Heart right ventricle (tissue), 16 donors: ENCODE results near the gene CLPTM1L. TPM values are rescaled to one million over a fixed set of nuclear protein-coding genes. Genes with fewer than 3 reads are reported as not detected.

Source experiments
- ATAC-seq, 8 donors: fragments of 200-7000 bp; cut with Tn5 transposase; one replicate each; pipeline ENCODE4 v1.9.1; 2020; ENCODE audit warnings: mild to moderate bottlenecking in 8 of 8, moderate library complexity in 8 of 8, moderate number of reproducible peaks in 1 of 8
- DNase-seq, 2 donors: peaks; one replicate each; pipeline ENCODE4 v3.0.0-alpha.2; 2020
- H3K27ac ChIP-seq, 10 donors: fragments of 200-600 bp; sonication (generic) in 2 of 10; one replicate each; pipeline versions ENCODE4 v1.5.0 to v1.8.0; 2020 to 2022; ENCODE audit warnings: mild to moderate bottlenecking in 3 of 10
- H3K27me3 ChIP-seq, 7 donors: fragments of 200-600 bp; one replicate each; pipeline ENCODE4 v1.8.0; 2021 to 2022; ENCODE audit warnings: mild to moderate bottlenecking in 2 of 7
- H3K36me3 ChIP-seq, 9 donors: fragments of 200-600 bp; sonication (generic) in 1 of 9; one replicate each; pipeline versions ENCODE4 v1.5.0 to v1.8.0; 2020 to 2022; ENCODE audit warnings: mild to moderate bottlenecking in 2 of 9
- H3K4me1 ChIP-seq, 9 donors: fragments of 200-600 bp; sonication (generic) in 1 of 9; one replicate each; pipeline versions ENCODE4 v1.5.0 to v1.8.0; 2020 to 2022; ENCODE audit warnings: mild to moderate bottlenecking in 4 of 9
- H3K4me3 ChIP-seq, 10 donors: fragments of 200-600 bp; sonication (generic) in 2 of 10; one replicate each; pipeline versions ENCODE4 v1.5.0 to v1.8.0; 2020 to 2022; ENCODE audit warnings: mild to moderate bottlenecking in 7 of 10, moderate library complexity in 2 of 10
- H3K9me3 ChIP-seq, 11 donors: fragments of 200-600 bp in 10 of 11; sonication (generic) in 2 of 11; one replicate each; pipeline versions ENCODE4 v1.5.0 to v1.8.0; 2013 to 2022; ENCODE audit warnings: mild to moderate bottlenecking in 2 of 11, control low read depth in 1 of 11, moderate library complexity in 1 of 11
- WGBS, 2 donors: extraction: QIAGEN DNeasy Blood & Tissue Kit; methylation state at CpG; one replicate each; pipeline ENCODE4 v1.1.7; 2013; ENCODE audit warnings: inconsistent platforms in 1 of 2; 5-methylcytosine and 5-hydroxymethylcytosine counted together
- intact Hi-C, 10 donors: fragments of 100-400 bp; cut with DNase I; formaldehyde crosslinking; loops; one replicate each; pipeline versions ENCODE4 v1.11.1 to v1.14.2; 2022
- polyA plus RNA-seq, 2 donors: library from polyadenylated mRNA; stranded (reverse); fragments of 200-250 nt; gene quantifications; one replicate each; pipeline ENCODE4 v1.2.3, GENCODE V29; 2013
- total RNA-seq, 10 donors: library from RNA; stranded (reverse); fragmentation: NEBNext Ultra II Directional in 3 of 10; extraction: Animal tissue kit (Norgen Biotek cat#: 25700) in 3 of 10; gene quantifications; one replicate each; pipeline versions ENCODE4 v1.2.1 to v1.2.4, GENCODE V29; 2021 to 2023
- TF ChIP-seq, protein P1 (sequence below), 9 donors: fragments of 200-600 bp; sonication (generic) in 2 of 9; IDR thresholded peaks; one replicate each; pipeline versions ENCODE4 v1.5.0 to v1.8.0; 2021 to 2022; ENCODE audit warnings: antibody characterized with exemption in 9 of 9, mild to moderate bottlenecking in 5 of 9, moderate library complexity in 1 of 9
- donor health status: Arrhythmogenic right ventricular cardiomyopathy.
- donor health status: ischemic (EF 13 %, LVEDD 7.1; RV severe dilation, severe dysfunction).
- donor health status: healthy with polysubstance abuse.
- donor health status: DM: no; HTN: yes; CAD: no.
- donor health status: DM: no; HTN: no; CAD: no.
- donor health status: ischemic (EF 25% LVEDD 6.9; RV normal size, moderate dysfunction).
- donor health status: ischemic (EF 25% LVEDD 5.7; RV mildly dilated, moderate dysfunction).
- donor health status: healthy.
- donor health status: DM: yes; HTN: yes; CAD: no.
- donor health status: Ischemic cardiomyopathy.
- donor health status: ischemic (EF 35%, LVEDD 5.7; RV mildly dilated, moderate dysfunction).
- donor health status: nonischemic (EF 11% LVEDD 7.7; RV severe dilation, severe dysfunction).
- donor health status: DM: yes; HTN: yes; CAD: no.
- donor health status: PGD.
- donor health status: ischemic (EF 29% LVEDD 5.4; RV normal size, mild dysfunction).
- donor health status: nonischemic (EF 23%, LVEDD 6.1; RV moderate dilation, normal function).

The CLPTM1L gene
- total and polyA plus RNA-seq, 12 donors = 21.5 to 78.0 (median 32.5) TPM

DNA sequence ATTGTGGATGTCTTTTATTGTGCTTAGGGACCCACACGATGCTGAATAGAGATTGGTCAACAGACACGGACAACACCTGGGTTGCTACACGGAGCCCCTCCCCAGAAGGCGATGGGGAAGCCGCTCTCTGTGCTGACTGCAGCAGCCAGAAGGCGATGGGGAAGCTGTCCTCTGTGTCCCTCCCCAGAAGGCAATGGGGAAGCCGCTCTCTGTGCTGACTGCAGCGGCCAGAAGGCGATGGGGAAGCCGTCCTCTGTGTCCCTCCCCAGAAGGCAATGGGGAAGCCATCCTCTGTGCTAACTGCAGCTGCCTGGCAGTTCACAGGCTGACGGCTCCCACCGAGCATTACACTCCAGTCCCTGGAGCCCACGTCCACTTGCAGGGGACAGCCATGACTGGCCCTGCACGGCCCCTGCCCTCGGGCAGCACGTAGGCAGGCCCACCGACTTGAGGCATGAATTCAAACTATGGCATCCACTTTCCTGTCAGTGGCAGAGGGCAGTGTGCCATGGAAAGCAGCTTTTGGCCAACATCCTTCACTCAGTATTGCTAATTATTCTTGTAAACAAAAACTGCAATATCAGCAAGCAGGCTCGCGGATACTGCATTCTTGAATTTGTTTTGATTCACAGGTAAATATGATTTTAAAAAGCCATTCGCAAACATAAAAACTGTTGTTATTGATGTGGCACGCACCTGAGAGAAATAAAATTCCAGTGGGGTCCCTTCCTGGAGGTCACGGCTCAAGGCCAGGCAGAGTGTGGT lies 48.1 kb upstream of the CLPTM1L start:
- peaks cover 0 to 60% (median 43%) of the 10 kb centered on the region in 7 donors for H3K27me3 ChIP-seq
- DNase-seq (no peak), ATAC-seq (peak in 1 of 8 donors; percentile 32)
- H3K4me1 ChIP-seq = no peaks in the 10 kb centered on the region
- no peak overlapping the region for H3K27ac ChIP-seq
- intact Hi-C loops = no loop called here
- no peak overlapping the region for H3K4me3 ChIP-seq
- TF ChIP-seq, protein P1, sequence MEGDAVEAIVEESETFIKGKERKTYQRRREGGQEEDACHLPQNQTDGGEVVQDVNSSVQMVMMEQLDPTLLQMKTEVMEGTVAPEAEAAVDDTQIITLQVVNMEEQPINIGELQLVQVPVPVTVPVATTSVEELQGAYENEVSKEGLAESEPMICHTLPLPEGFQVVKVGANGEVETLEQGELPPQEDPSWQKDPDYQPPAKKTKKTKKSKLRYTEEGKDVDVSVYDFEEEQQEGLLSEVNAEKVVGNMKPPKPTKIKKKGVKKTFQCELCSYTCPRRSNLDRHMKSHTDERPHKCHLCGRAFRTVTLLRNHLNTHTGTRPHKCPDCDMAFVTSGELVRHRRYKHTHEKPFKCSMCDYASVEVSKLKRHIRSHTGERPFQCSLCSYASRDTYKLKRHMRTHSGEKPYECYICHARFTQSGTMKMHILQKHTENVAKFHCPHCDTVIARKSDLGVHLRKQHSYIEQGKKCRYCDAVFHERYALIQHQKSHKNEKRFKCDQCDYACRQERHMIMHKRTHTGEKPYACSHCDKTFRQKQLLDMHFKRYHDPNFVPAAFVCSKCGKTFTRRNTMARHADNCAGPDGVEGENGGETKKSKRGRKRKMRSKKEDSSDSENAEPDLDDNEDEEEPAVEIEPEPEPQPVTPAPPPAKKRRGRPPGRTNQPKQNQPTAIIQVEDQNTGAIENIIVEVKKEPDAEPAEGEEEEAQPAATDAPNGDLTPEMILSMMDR (IDR thresholded peaks at IDR 0.05) = no peak
- no peaks in the 10 kb centered on the region for H3K36me3 ChIP-seq
- H3K9me3 ChIP-seq = peaks cover 0 to 1% (median 0%) of the 10 kb centered on the region in 11 donors
- WGBS, 2 donors = 69% methylated on average over 22 of the region's 22 CpGs

DNA sequence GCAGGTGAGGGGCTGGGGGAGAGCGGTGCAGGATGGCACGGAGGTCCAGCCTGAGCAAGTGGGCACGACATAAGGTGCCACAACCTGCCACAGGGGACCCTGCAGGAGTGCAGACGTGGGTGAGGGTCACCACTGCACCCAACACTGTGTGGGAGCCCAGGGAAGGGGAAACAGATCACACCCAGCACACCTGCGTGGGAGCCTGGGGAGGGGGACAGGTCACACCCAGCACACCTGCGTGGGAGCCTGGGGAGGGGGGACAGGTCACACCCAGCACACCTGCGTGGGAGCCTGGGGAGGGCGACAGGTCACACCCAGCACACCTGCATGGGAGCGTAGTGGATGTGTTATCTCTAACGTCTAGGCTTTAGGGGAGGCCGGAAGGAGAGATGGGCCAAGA lies 47.4 kb upstream of the CLPTM1L start:
- DNase-seq (no peak), ATAC-seq (peak in 1 of 8 donors; percentile 20)

DNA sequence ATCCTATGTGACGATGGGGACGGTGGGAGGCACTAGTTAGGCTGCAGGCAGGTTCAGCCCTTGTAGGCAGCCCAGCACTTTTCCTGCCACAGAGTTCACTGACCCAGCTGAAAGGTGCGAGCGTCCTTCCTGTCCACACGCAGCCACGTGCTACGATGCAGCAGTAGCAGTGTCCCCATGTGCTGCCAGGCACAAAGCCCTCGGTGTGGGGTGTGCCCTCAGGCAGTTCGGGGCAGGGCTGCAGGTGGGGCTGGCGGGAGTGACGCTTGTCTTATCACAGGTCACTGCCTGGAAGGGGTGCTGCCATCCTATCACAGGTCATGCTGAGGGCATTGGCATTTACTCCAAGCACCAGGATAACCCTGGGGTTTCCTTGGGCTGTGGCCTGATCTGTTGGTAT lies 46.8 kb upstream of the CLPTM1L start:
- 57 to 58% methylated on average over 11 of the region's 11 CpGs for WGBS, 2 donors
- Histone ChIP-seq H3K4me3 (no peak overlapping the region), H3K4me1 (peaks cover 0 to 2% (median 0%) of the 10 kb centered on the region in 9 donors), H3K36me3 (no peaks in the 10 kb centered on the region), H3K27me3 (peaks cover 0 to 59% (median 46%) of the 10 kb centered on the region in 7 donors), H3K27ac (no peak overlapping the region), H3K9me3 (no peaks in the 10 kb centered on the region)
- intact Hi-C loops = no loop called here
- ATAC-seq (no peak), DNase-seq (no peak)
- TF ChIP-seq, protein P1 (IDR thresholded peaks at IDR 0.05) = no peak

More for the DNA sequence above, 47.4 kb upstream of the CLPTM1L start:
- TF ChIP-seq, protein P1 (IDR thresholded peaks at IDR 0.05) = no peak
- 71 to 75% methylated on average over 11 of the region's 11 CpGs for WGBS, 2 donors
- intact Hi-C loops = no loop called here
- Histone ChIP-seq H3K4me1 (no peaks in the 10 kb centered on the region), H3K4me3 (no peak overlapping the region), H3K27ac (no peak overlapping the region), H3K9me3 (no peaks in the 10 kb centered on the region), H3K36me3 (no peaks in the 10 kb centered on the region), H3K27me3 (peaks cover 0 to 60% (median 45%) of the 10 kb centered on the region in 7 donors)

DNA sequence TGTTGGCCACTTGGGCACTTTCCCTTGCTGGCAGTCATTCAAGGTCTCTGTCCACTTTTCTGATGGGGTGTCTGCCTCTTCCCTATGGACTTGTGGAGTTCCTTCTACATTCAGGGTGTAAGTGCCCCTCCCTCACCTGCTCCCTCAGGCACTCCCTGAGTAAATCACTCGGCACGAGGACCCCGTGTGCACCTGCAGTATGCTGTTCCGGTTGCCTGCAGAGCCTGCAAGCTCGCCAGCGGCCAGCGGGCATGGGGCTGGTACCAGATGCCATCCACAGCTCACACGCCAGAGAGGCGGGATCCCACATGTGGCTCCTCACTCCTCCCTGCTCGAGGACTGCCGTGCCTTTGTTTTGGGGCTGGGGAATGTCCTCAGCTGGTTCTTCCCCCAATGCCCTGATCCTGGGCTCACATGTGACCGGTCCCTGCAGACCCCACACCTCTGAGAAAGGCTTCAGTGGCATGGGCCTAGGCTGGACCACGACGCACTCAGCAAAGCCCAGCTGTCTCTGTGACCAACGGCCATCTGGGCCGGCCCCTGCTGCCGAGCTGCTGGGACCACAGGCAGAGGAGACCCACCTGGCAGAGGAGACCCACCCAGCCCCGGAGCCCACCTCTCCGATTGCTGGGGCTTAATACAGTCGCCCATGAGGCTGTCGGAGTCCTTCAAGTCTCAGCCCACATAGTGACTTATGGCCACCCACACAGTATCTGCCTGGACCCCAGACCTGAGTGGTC lies 46.1 kb upstream of the CLPTM1L start:
- peaks cover 0 to 9% (median 5%) of the 10 kb centered on the region in 9 donors for H3K4me1 ChIP-seq
- WGBS, 2 donors = 82 to 84% methylated on average over 21 of the region's 21 CpGs
- intact Hi-C loops = no loop called here
- TF ChIP-seq, protein P1 (IDR thresholded peaks at IDR 0.05) = no peak
- no peaks in the 10 kb centered on the region for H3K9me3 ChIP-seq
- no peak for ATAC-seq
- H3K36me3 ChIP-seq = no peaks in the 10 kb centered on the region
- DNase-seq = no peak
- H3K27ac ChIP-seq = no peak overlapping the region
- peaks cover 0 to 57% (median 43%) of the 10 kb centered on the region in 7 donors for H3K27me3 ChIP-seq
- no peak overlapping the region for H3K4me3 ChIP-seq
